HepG2 (cell line): Measurements from ENCODE around the gene MIA2. TPM values are rescaled to one million over a fixed set of nuclear protein-coding genes. Genes with fewer than 3 reads are reported as not detected.

Source experiments
- ARNT2 ChIP-seq: sonication (generic); formaldehyde crosslinking; IDR thresholded peaks from 2 replicates; pipeline ENCODE4 v1.8.0; 2022; ENCODE audit warnings: mild to moderate bottlenecking, low read depth, missing genetic modification reagents, moderate library complexity
- CHD4 ChIP-seq: fragments of 200-600 bp; sonication (generic); IDR thresholded peaks from 2 replicates; pipeline ENCODE4 v1.7.0; 2017; ENCODE audit warnings: mild to moderate bottlenecking, low read length, borderline replicate concordance
- NKX3-1 ChIP-seq: sonication (generic); formaldehyde crosslinking; IDR thresholded peaks from 2 replicates; pipeline ENCODE4 v1.5.0; 2020; ENCODE audit warnings: missing genetic modification reagents
- ZNF136 ChIP-seq: sonication (generic); formaldehyde crosslinking; IDR thresholded peaks from 2 replicates; pipeline ENCODE4 v1.8.1; 2022; ENCODE audit warnings: low read depth, mild to moderate bottlenecking, moderate library complexity, missing genetic modification reagents
- ZNF143 ChIP-seq: sonication (generic); formaldehyde crosslinking; IDR thresholded peaks from 2 replicates; pipeline ENCODE4 v1.4.0; 2020; ENCODE audit warnings: missing genetic modification reagents
- ZNF17 ChIP-seq: sonication (generic); formaldehyde crosslinking; IDR thresholded peaks from 2 replicates; pipeline ENCODE4 v1.5.0; 2020; ENCODE audit warnings: mild to moderate bottlenecking, missing genetic modification reagents
- ZNF432 ChIP-seq: sonication (generic); formaldehyde crosslinking; IDR thresholded peaks from 2 replicates; pipeline ENCODE4 v1.5.0; 2020; ENCODE audit warnings: missing genetic modification reagents, mild to moderate bottlenecking, borderline replicate concordance
- ZNF44 ChIP-seq: sonication (generic); formaldehyde crosslinking; IDR thresholded peaks from 2 replicates; pipeline ENCODE4 v1.5.1; 2020; ENCODE audit warnings: mild to moderate bottlenecking, missing genetic modification reagents
- polyA plus RNA-seq, 8 experiments: library from polyadenylated mRNA; depleted of rRNA in 3 of 8; stranded (reverse) in 7 of 8; unstranded in 1 of 8; fragments of >200 nt; fragmentation: Illumina TruSeq in 4 of 8; extraction: Trizol in 4 of 8; gene quantifications; 2 replicates each; pipeline versions ENCODE4 v1.2.1 to v1.2.3, GENCODE V29; 2011 to 2016; ENCODE audit warnings: low read depth in 4 of 8, missing spikeins in 1 of 8, mixed read lengths in 1 of 8; ENCODE audit not compliant: insufficient read depth in 1 of 8
- total RNA-seq, 5 experiments: library from RNA; depleted of rRNA; stranded (reverse); fragments of >200 nt; fragmentation: Illumina TruSeq; extraction: Trizol; gene quantifications; 2 replicates each; pipeline ENCODE4 v1.2.3, GENCODE V29; 2016; ENCODE audit warnings: low read depth in 1 of 5
- TF ChIP-seq, protein P1 (sequence below): sonication (generic); formaldehyde crosslinking; IDR thresholded peaks from 2 replicates; pipeline ENCODE4; 2020; ENCODE audit warnings: missing genetic modification reagents, mild to moderate bottlenecking, borderline replicate concordance
- TF ChIP-seq, protein P2 (sequence below): sonication (generic); formaldehyde crosslinking; IDR thresholded peaks from 2 replicates; pipeline ENCODE4 v1.8.0; 2022; ENCODE audit warnings: mild to moderate bottlenecking, missing genetic modification reagents, borderline replicate concordance
- TF ChIP-seq, protein P3 (sequence below), 2 experiments: sonication (generic) in 1 of 2; formaldehyde crosslinking in 1 of 2; IDR thresholded peaks; 2 replicates each; pipeline versions ENCODE4 v1.5.1 to v1.6.1; 2011 to 2020; ENCODE audit warnings: borderline replicate concordance in 1 of 2, low read depth in 1 of 2, low read length in 1 of 2, mild to moderate bottlenecking in 1 of 2, missing genetic modification reagents in 1 of 2, moderate library complexity in 1 of 2
- TF ChIP-seq, protein P4 (sequence below): sonication (generic); formaldehyde crosslinking; IDR thresholded peaks from 2 replicates; pipeline ENCODE4 v1.8.1; 2023; ENCODE audit warnings: mild to moderate bottlenecking, missing genetic modification reagents

The MIA2 gene
- total and polyA plus RNA-seq, 2 of the 13 experiments (the other 11 are each of a cell fraction or from before 2014, with no cell fraction given) = 134 to 158 TPM

DNA sequence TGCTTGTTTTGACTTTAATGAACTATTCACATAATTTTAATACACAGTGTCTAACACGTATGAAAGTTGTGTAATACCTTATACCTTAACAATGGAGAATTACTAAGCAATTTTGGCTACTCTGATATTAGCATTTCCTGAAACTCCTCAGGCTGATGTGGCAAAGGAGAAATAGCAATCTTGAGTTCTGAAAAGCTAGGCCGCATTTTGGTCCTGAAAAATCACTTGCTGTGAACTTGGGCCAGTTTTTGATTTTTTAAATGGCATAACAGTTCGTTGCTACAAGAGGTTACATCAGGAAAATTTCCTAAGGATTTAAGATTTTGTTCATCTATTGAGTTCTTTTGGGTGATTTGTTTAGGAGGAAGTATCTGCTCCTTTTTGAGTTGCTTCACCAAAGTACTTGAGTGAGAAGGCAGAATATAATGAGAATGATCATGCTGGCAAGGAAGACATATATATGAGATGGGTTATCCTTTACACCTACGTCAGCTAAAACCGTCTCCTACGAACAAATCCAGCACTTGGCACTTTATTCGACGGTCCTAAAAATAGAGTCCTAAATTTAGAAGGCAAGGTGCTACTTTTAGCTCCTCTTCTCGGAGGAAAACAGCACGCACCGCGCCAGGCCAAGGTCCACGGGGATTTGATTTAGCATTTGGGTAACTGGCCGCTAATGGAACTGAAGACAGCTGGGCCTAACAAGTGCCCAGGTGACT is 32.2 kb downstream of the MIA2 start (continued):
- TF ChIP-seq, protein P1, sequence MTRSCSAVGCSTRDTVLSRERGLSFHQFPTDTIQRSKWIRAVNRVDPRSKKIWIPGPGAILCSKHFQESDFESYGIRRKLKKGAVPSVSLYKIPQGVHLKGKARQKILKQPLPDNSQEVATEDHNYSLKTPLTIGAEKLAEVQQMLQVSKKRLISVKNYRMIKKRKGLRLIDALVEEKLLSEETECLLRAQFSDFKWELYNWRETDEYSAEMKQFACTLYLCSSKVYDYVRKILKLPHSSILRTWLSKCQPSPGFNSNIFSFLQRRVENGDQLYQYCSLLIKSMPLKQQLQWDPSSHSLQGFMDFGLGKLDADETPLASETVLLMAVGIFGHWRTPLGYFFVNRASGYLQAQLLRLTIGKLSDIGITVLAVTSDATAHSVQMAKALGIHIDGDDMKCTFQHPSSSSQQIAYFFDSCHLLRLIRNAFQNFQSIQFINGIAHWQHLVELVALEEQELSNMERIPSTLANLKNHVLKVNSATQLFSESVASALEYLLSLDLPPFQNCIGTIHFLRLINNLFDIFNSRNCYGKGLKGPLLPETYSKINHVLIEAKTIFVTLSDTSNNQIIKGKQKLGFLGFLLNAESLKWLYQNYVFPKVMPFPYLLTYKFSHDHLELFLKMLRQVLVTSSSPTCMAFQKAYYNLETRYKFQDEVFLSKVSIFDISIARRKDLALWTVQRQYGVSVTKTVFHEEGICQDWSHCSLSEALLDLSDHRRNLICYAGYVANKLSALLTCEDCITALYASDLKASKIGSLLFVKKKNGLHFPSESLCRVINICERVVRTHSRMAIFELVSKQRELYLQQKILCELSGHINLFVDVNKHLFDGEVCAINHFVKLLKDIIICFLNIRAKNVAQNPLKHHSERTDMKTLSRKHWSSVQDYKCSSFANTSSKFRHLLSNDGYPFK (CRISPR knock-in tag) = no peak
- TF ChIP-seq ZNF17 (CRISPR knock-in tag) (0 out of 2 replicates have a peak, but pooled peaks have one; percentile 5), CHD4 (peak; percentile 58), ZNF143 (CRISPR knock-in tag) (no peak), ARNT2 (no peak), ZNF44 (CRISPR knock-in tag) (peak; percentile 90; the same call in 1 of the 2 replicates), ZNF136 (CRISPR knock-in tag) (0 out of 2 replicates have a peak, but pooled peaks have one; percentile 46), ZNF432 (no peak), NKX3-1 (CRISPR knock-in tag) (no peak)
- TF ChIP-seq, protein P2, sequence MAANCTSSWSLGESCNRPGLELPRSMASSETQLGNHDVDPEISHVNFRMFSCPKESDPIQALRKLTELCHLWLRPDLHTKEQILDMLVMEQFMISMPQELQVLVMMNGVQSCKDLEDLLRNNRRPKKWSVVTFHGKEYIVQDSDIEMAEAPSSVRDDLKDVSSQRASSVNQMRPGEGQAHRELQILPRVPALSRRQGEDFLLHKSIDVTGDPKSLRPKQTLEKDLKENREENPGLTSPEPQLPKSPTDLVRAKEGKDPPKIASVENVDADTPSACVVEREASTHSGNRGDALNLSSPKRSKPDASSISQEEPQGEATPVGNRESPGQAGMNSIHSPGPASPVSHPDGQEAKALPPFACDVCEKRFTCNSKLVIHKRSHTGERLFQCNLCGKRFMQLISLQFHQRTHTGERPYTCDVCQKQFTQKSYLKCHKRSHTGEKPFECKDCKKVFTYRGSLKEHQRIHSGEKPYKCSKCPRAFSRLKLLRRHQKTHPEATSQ = peak; percentile 12; the same call in 1 of the 2 replicates
- TF ChIP-seq, protein P3, sequence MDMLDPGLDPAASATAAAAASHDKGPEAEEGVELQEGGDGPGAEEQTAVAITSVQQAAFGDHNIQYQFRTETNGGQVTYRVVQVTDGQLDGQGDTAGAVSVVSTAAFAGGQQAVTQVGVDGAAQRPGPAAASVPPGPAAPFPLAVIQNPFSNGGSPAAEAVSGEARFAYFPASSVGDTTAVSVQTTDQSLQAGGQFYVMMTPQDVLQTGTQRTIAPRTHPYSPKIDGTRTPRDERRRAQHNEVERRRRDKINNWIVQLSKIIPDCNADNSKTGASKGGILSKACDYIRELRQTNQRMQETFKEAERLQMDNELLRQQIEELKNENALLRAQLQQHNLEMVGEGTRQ (IDR thresholded peaks at IDR 0.05; ENCODE audit: low read depth, low read length) = no peak
- TF ChIP-seq, protein P3 (CRISPR knock-in tag; IDR thresholded peaks at IDR 0.05; ENCODE audit: borderline replicate concordance) = no peak
- TF ChIP-seq, protein P4, sequence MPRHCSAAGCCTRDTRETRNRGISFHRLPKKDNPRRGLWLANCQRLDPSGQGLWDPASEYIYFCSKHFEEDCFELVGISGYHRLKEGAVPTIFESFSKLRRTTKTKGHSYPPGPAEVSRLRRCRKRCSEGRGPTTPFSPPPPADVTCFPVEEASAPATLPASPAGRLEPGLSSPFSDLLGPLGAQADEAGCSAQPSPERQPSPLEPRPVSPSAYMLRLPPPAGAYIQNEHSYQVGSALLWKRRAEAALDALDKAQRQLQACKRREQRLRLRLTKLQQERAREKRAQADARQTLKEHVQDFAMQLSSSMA (CRISPR knock-in tag) = no peak
